Measurements from ENCODE around the gene HEATR5A. TPM values are rescaled to one million over a fixed set of nuclear protein-coding genes. Genes with fewer than 3 reads are reported as not detected.

HEATR5A gene
- polyA plus RNA-seq, 1 of the 3 experiments (the other 2 are of a cell fraction): 7.1 TPM

- no peak for DNase-seq
- H3K9me2 ChIP-seq: no peaks in the 10 kb centered on the region
- ChIA-PET CTCF (no interaction called here), POLR2A (no interaction called here)
- no peaks in the 10 kb centered on the region for H3K27me3 ChIP-seq (ENCODE audit: insufficient read depth)
- no peak for TF ChIP-seq ZBTB33 (IDR thresholded peaks at IDR 0.05; ENCODE audit: borderline replicate concordance, low read depth)
- peaks cover 24 to 34% of the 10 kb centered on the region in 2 experiments for H3K36me3 ChIP-seq (replicated peaks in 1 of 2; ENCODE audit: control insufficient read depth in 1 of 2, insufficient read depth in 2 of 2, low read length in 1 of 2)
- no peak overlapping the region for H3K27ac ChIP-seq (ENCODE audit: low read depth in 2 of 2, low read length in 1 of 2)
- no peaks in the 10 kb centered on the region for H4K20me1 ChIP-seq (ENCODE audit: insufficient read depth)
- H3F3A ChIP-seq (replicated peaks; ENCODE audit: insufficient read depth): no peaks in the 10 kb centered on the region
- no peak overlapping the region for H3K9ac ChIP-seq
- no peaks in the 10 kb centered on the region; a peak in 2 of 4 replicates for H3K4me1 ChIP-seq (ENCODE audit: control insufficient read depth in 1 of 2, insufficient read depth in 2 of 2, low read depth in 1 of 2, low read length in 1 of 2)
- 72% methylated on average over 1 of the region's 1 CpG for WGBS (ENCODE audit: low lambda C conversion rate)
- no peak overlapping the region for H3K4me2 ChIP-seq
- no peak overlapping the region for H3K4me3 ChIP-seq (ENCODE audit: low read depth in 2 of 2, low read length in 1 of 2)
- no peaks in the 10 kb centered on the region for H3K79me2 ChIP-seq (ENCODE audit: insufficient read depth)
- H3K9me3 ChIP-seq: no peaks in the 10 kb centered on the region
- no peak overlapping the region for H2AFZ ChIP-seq (ENCODE audit: low read depth)
These were observed 25.4 kb upstream of the HEATR5A start for GRCh38 chr14:31445703-31446102.

GRCh38 chr14:31442284-31442683, 21.9 kb upstream of the HEATR5A start:
- Histone ChIP-seq H3K27ac (ENCODE audit: low read depth in 2 of 2, low read length in 1 of 2) (peak overlapping the region in 1 of 2 experiments; percentile 40; a peak in 1 of 4 replicates), H3K79me2 (ENCODE audit: insufficient read depth) (no peaks in the 10 kb centered on the region), H3K4me2 (no peak overlapping the region), H2AFZ (ENCODE audit: low read depth) (no peak overlapping the region), H3K27me3 (ENCODE audit: insufficient read depth) (no peaks in the 10 kb centered on the region), H3K9me2 (no peaks in the 10 kb centered on the region), H3K9ac (no peak overlapping the region), H4K20me1 (ENCODE audit: insufficient read depth) (no peaks in the 10 kb centered on the region), H3F3A (replicated peaks; ENCODE audit: insufficient read depth) (no peaks in the 10 kb centered on the region), H3K4me1 (ENCODE audit: control insufficient read depth in 1 of 2, insufficient read depth in 2 of 2, low read depth in 1 of 2, low read length in 1 of 2) (no peaks in the 10 kb centered on the region; a peak in 1 of 4 replicates), H3K36me3 (replicated peaks in 1 of 2; ENCODE audit: control insufficient read depth in 1 of 2, insufficient read depth in 2 of 2, low read length in 1 of 2) (peaks cover 8 to 27% of the 10 kb centered on the region in 2 experiments), H3K4me3 (ENCODE audit: low read depth in 2 of 2, low read length in 1 of 2) (no peak overlapping the region), H3K9me3 (no peaks in the 10 kb centered on the region)
- CTCF ChIA-PET: interaction anchor here (0.6 kb wide), 1 partner anchor 17 kb away, joined by 3 read pairs; no protein-coding TSS in a partner anchor
- TF ChIP-seq TCF12 (IDR thresholded peaks at IDR 0.05): no peak
- TF ChIP-seq YY1 (IDR thresholded peaks at IDR 0.05; ENCODE audit: low read depth): no peak
- no peak for TF ChIP-seq MAX (IDR thresholded peaks at IDR 0.05; ENCODE audit: low read depth)
- TF ChIP-seq RCOR1 (IDR thresholded peaks at IDR 0.05; ENCODE audit: low read length): no peak
- no peak for TF ChIP-seq REST (IDR thresholded peaks at IDR 0.05; ENCODE audit: low read depth, low read length)
- no peak for TF ChIP-seq EZH2phosphoT487 (IDR thresholded peaks at IDR 0.05; ENCODE audit: borderline replicate concordance, low read depth)
- no peak for TF ChIP-seq USF2 (IDR thresholded peaks at IDR 0.05; ENCODE audit: borderline replicate concordance, low read depth, low read length)
- no peak for TF ChIP-seq CTCF (IDR thresholded peaks at IDR 0.05)
- no peak for TF ChIP-seq SIN3A (IDR thresholded peaks at IDR 0.05; ENCODE audit: borderline replicate concordance, low read depth, low read length)
- TF ChIP-seq FOXJ3 (CRISPR knock-in tag; IDR thresholded peaks at IDR 0.05): no peak
- no peak for TF ChIP-seq SMC3 (IDR thresholded peaks at IDR 0.05; ENCODE audit: low read depth, low read length)
- POLR2A ChIA-PET: no interaction called here
- no peak for DNase-seq
- 83% methylated on average over 6 of the region's 6 CpGs for WGBS (ENCODE audit: low lambda C conversion rate)
